GM18951 (cell line): ENCODE measurements around the gene SYCN.
A peak's percentile ranks its signal among the peaks of the same experiment; 100 is the strongest.
"Not testable (repeated sequence)": the region's sequence is repeated elsewhere in the genome, so short reads cannot be mapped to it uniquely, and the experiment has no call there.

Experiments used
- POLR2A ChIP-seq: IDR thresholded peaks from 4 replicates; pipeline ENCODE4 v1.6.1; 2011; ENCODE audit warnings: mild to moderate bottlenecking; ENCODE audit not compliant: insufficient read length, insufficient read depth; ENCODE audit errors: extremely low read depth
- in situ Hi-C: fragments of 300-500 bp; cut with MboI; formaldehyde crosslinking; loops from one replicate; pipeline ENCODE4 v1.12.0; 2022; ENCODE audit warnings: low sequenced_read_pairs, mixed read lengths, inconsistent platforms; ENCODE audit not compliant: unreplicated experiment

The SYCN gene

DNA sequence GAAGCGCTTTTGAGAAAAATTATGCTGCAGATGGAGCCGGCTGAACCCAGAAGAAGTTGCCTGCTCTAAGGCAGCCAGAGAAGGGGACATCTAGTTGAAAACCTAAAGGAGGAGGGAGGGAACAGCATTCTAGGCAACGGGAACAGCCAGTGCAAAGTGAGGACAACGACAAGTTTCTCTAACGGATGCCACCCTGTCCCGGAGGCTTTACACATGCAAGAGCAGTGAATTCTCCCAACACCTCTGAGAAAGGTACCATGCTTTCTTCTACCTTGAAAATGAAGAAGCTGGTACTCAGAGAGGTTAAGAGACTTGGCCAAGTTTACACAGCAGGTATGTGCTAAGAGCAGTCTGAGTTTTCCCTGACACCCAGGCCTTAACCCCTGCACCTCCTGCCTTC, 34.9 kb upstream of the SYCN start:
- TF ChIP-seq POLR2A = no peak
- in situ Hi-C loops = no loop called here

GRCh38 chr19:39238209-39238608, 34.1 kb upstream of the SYCN start:
- in situ Hi-C loops = no loop called here
- TF ChIP-seq POLR2A = no peak

DNA sequence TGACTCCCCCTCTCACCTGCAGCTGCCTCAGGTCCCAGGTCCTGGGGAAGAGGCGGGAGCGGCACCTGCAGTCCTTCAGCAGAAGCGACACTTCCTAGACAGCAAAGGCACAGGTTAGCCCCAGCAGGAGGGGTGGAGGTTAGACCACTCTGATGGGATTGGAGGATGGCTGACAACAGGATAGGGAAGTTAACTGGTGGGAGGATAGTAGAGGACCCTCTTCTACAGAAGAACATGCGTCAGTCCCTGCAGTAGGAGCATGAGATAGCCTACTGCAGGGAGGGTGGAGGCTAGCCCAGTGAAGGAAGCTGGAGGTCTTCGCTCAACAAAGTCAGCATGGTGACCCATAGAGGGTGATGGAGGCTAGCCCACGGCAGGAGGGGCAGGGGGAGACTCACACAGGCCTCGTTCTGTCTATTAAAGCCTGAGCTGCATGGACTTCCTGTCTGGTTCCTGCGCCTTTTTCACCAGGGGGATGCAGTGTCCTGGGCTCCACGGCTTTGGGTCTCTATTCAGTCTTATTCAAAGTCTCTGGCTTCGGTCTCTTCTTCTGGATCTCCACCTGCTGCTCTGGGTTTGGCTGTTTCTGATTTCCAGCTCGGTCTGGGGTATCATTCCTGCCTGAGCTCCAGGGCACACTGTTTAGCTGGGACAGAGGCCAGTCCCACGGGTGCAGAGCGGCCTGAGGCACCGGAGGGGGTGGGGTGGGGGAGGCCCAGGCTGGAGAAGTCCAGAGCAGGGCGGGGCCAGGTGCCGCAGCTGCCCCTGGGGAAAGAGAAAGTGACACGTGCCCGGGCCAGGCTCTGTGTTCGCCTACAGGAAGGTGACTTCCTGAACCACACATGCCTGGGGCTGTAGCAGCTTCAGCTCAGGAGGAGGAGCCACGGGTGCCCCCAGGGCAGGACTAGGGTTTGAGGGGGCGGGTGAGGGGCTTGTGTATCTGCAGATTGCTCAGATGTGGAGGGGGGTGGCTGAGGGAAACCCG, 33.4 kb upstream of the SYCN start:
- in situ Hi-C loops = no loop called here
- peak; percentile 24 for TF ChIP-seq POLR2A

- TF ChIP-seq POLR2A = no peak
- in situ Hi-C loops = no loop called here
These were observed 32.5 kb upstream of the SYCN start for GRCh38 chr19:39236527-39236926.

- in situ Hi-C loops = no loop called here
- TF ChIP-seq POLR2A = no peak
These were observed 28.6 kb upstream of the SYCN start for GRCh38 chr19:39232708-39233107.

- in situ Hi-C loops = no loop called here
- TF ChIP-seq POLR2A = no peak
These were observed 26.2 kb upstream of the SYCN start for GRCh38 chr19:39230096-39230764.

GRCh38 chr19:39224910-39225309, 20.8 kb upstream of the SYCN start:
- in situ Hi-C loops = no loop called here
- no peak for TF ChIP-seq POLR2A

GRCh38 chr19:39223703-39224279, 19.7 kb upstream of the SYCN start:
- in situ Hi-C loops = no loop called here
- no peak for TF ChIP-seq POLR2A

- in situ Hi-C loops = not testable (repeated sequence)
These were observed 15.0 kb upstream of the SYCN start for GRCh38 chr19:39219108-39219507.

DNA sequence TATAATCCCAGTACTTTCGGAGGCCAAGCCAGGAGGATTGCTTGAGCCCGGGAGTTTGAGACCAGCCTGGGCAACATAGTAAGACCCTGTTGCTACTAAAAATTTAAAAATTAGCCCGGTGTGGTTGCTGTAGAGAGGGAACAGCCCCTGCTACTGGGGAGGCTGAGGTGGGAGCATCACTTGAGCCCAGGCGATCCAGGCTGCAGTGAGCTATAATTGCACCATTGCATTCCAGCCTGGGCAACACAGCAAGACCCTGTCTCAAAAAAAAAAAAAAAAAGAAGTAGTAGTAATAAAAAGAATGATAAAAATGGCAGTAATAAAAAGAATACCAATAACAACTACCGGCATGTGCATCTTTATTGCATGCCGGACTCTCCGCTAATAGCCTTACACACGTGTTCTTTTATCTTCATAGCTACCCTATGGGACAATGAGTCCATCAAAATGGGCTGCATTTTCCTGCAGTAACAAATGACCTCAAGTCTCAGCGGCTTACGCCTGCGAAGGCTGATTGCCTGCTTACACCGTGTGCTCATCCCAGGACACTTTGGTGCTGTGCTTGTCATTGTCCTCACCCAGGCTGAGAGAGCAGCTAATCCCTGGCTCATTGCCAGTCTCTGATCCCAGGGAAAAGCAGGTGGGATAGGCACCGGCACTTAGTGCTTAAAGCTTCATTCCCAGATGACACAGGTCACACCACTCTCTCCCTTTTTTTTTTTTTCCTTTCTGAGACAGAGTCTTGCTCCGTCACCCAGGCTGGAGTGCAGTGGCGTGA, 14.4 kb upstream of the SYCN start:
- TF ChIP-seq POLR2A = no peak
- in situ Hi-C loops = no loop called here

- no peak for TF ChIP-seq POLR2A
- in situ Hi-C loops = no loop called here
These were observed 13.0 kb upstream of the SYCN start for GRCh38 chr19:39217094-39217493.

DNA sequence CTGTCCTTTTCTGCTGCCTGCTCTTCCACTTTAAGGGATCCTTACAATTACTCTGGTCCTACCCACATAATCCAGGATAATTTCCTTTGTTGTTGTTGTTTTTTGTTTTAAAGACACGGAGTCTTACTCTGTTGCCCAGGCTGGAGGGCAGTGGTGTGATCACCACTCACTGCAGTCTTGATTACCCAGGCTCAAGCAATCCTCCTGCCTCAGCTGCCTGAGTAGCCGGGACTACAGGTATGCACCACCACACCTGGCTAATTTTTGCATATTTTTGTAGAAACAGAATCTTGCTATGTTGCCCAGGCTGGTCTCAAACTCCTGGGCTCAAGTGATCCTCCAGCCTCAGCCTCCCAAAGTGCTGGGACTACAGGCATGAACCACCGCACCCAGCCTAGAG, 11.3 kb upstream of the SYCN start:
- in situ Hi-C loops = not testable (repeated sequence)

- no peak for TF ChIP-seq POLR2A
- in situ Hi-C loops = no loop called here
These were observed 8.3 kb upstream of the SYCN start for GRCh38 chr19:39212375-39212742.
